K562 (cell line): ENCODE data around the gene AP3B2.

Source experiments
- PHF20 ChIP-seq: fragments of 450-650 bp; IDR thresholded peaks from 2 replicates; pipeline ENCODE4 v1.6.1; 2018; ENCODE audit not compliant: partially characterized antibody
- RAD21 ChIP-seq, 2 experiments: fragments of 250-450 bp in 1 of 2; fragments of 450-650 bp in 1 of 2; sonication (Bioruptor Pico) in 1 of 2; formaldehyde crosslinking in 1 of 2; IDR thresholded peaks in 1 of 2; conservative IDR thresholded peaks in 1 of 2; 2 replicates each; pipeline versions ENCODE4 v1.4.0 to v1.8.0; 2020 to 2022; ENCODE audit warnings: mild to moderate bottlenecking in 2 of 2, moderate library complexity in 1 of 2
- SP1 ChIP-seq: sonication (generic); formaldehyde crosslinking; IDR thresholded peaks from 2 replicates; pipeline ENCODE4 v1.8.1; 2022; ENCODE audit warnings: mild to moderate bottlenecking, missing genetic modification reagents
- ZNF274 ChIP-seq: IDR thresholded peaks from 2 replicates; pipeline ENCODE4 v1.6.1; 2011; ENCODE audit warnings: low read depth, mild to moderate bottlenecking, low read length, moderate library complexity, borderline replicate concordance
- ZNF507 ChIP-seq: conservative IDR thresholded peaks from 2 replicates; pipeline ENCODE4 v1.6.1; 2017; ENCODE audit warnings: missing genetic modification characterization, missing compliant biosample characterization
- TF ChIP-seq, protein P1 (sequence below), 3 experiments: IDR thresholded peaks in 2 of 3; conservative IDR thresholded peaks in 1 of 3; 2 replicates each; pipeline ENCODE4 v1.5.1; 2011 to 2012; ENCODE audit warnings: low read length in 3 of 3, mild to moderate bottlenecking in 3 of 3, control low read depth in 2 of 3, improper control_type of control experiment in 1 of 3, inconsistent platforms in 1 of 3, low read depth in 1 of 3, mixed read lengths in 1 of 3, moderate library complexity in 1 of 3; ENCODE audit not compliant: insufficient read depth in 2 of 3
- TF ChIP-seq, protein P2 (sequence below): sonication (generic); formaldehyde crosslinking; IDR thresholded peaks from 2 replicates; pipeline ENCODE4 v1.5.0; 2020; ENCODE audit warnings: missing genetic modification reagents
- TF ChIP-seq, protein P3 (sequence below): fragments of 450-650 bp; formaldehyde crosslinking; IDR thresholded peaks from 2 replicates; pipeline ENCODE4 v1.4.0; 2020; ENCODE audit warnings: mild to moderate bottlenecking, moderate library complexity
- TF ChIP-seq, protein P4 (sequence below): fragments of 150-350 bp; conservative IDR thresholded peaks from 2 replicates; pipeline ENCODE4 v1.6.1; 2014; ENCODE audit warnings: low read length

- TF ChIP-seq RAD21 (CRISPR knock-in tag; conservative IDR thresholded peaks at IDR 0.05 in 1 of 2, IDR thresholded peaks at IDR 0.05 in 1 of 2): no peak
- no peak for TF ChIP-seq ZNF507
- no peak for TF ChIP-seq SP1
- TF ChIP-seq, protein P1, sequence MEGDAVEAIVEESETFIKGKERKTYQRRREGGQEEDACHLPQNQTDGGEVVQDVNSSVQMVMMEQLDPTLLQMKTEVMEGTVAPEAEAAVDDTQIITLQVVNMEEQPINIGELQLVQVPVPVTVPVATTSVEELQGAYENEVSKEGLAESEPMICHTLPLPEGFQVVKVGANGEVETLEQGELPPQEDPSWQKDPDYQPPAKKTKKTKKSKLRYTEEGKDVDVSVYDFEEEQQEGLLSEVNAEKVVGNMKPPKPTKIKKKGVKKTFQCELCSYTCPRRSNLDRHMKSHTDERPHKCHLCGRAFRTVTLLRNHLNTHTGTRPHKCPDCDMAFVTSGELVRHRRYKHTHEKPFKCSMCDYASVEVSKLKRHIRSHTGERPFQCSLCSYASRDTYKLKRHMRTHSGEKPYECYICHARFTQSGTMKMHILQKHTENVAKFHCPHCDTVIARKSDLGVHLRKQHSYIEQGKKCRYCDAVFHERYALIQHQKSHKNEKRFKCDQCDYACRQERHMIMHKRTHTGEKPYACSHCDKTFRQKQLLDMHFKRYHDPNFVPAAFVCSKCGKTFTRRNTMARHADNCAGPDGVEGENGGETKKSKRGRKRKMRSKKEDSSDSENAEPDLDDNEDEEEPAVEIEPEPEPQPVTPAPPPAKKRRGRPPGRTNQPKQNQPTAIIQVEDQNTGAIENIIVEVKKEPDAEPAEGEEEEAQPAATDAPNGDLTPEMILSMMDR (IDR thresholded peaks at IDR 0.05 in 2 of 3, conservative IDR thresholded peaks at IDR 0.05 in 1 of 3; ENCODE audit: insufficient read depth in 2 of 3, low read depth in 1 of 3, low read length in 3 of 3): no peak
- no peak for TF ChIP-seq PHF20
- TF ChIP-seq, protein P2, sequence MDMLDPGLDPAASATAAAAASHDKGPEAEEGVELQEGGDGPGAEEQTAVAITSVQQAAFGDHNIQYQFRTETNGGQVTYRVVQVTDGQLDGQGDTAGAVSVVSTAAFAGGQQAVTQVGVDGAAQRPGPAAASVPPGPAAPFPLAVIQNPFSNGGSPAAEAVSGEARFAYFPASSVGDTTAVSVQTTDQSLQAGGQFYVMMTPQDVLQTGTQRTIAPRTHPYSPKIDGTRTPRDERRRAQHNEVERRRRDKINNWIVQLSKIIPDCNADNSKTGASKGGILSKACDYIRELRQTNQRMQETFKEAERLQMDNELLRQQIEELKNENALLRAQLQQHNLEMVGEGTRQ (CRISPR knock-in tag): no peak
- TF ChIP-seq, protein P3, sequence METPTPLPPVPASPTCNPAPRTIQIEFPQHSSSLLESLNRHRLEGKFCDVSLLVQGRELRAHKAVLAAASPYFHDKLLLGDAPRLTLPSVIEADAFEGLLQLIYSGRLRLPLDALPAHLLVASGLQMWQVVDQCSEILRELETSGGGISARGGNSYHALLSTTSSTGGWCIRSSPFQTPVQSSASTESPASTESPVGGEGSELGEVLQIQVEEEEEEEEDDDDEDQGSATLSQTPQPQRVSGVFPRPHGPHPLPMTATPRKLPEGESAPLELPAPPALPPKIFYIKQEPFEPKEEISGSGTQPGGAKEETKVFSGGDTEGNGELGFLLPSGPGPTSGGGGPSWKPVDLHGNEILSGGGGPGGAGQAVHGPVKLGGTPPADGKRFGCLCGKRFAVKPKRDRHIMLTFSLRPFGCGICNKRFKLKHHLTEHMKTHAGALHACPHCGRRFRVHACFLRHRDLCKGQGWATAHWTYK (CRISPR knock-in tag): no peak
- TF ChIP-seq, protein P4, sequence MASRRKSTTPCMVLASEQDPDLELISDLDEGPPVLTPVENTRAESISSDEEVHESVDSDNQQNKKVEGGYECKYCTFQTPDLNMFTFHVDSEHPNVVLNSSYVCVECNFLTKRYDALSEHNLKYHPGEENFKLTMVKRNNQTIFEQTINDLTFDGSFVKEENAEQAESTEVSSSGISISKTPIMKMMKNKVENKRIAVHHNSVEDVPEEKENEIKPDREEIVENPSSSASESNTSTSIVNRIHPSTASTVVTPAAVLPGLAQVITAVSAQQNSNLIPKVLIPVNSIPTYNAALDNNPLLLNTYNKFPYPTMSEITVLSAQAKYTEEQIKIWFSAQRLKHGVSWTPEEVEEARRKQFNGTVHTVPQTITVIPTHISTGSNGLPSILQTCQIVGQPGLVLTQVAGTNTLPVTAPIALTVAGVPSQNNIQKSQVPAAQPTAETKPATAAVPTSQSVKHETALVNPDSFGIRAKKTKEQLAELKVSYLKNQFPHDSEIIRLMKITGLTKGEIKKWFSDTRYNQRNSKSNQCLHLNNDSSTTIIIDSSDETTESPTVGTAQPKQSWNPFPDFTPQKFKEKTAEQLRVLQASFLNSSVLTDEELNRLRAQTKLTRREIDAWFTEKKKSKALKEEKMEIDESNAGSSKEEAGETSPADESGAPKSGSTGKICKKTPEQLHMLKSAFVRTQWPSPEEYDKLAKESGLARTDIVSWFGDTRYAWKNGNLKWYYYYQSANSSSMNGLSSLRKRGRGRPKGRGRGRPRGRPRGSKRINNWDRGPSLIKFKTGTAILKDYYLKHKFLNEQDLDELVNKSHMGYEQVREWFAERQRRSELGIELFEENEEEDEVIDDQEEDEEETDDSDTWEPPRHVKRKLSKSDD: no peak
- no peak for TF ChIP-seq ZNF274
Observed at GRCh38 chr15:82655606-82656005, 54.1 kb downstream of the AP3B2 start.
